Endodermal cell (in vitro differentiated cells): ENCODE results near the gene TMEM40. TPM values are rescaled to one million over a fixed set of nuclear protein-coding genes. Genes with fewer than 3 reads are reported as not detected.

Source experiments
- DNase-seq: peaks from one replicate; pipeline ENCODE4 v3.0.0-alpha.2; 2017
- H3K27ac ChIP-seq: 2 replicates; pipeline ENCODE4 v1.5.1; 2013; ENCODE audit warnings: mild to moderate bottlenecking, low read depth, low read length, moderate library complexity
- H3K27me3 ChIP-seq: 2 replicates; pipeline ENCODE4 v1.6.1; 2013; ENCODE audit warnings: mild to moderate bottlenecking, low read length, moderate library complexity; ENCODE audit not compliant: insufficient read depth, control insufficient read depth, poor library complexity, severe bottlenecking
- H3K36me3 ChIP-seq: 2 replicates; pipeline ENCODE4 v1.7.0; 2013; ENCODE audit warnings: mild to moderate bottlenecking, low read length, moderate library complexity; ENCODE audit not compliant: control insufficient read depth, insufficient read depth
- H3K4me1 ChIP-seq: one replicate; pipeline ENCODE4 v1.7.0; 2013; ENCODE audit warnings: low read length; ENCODE audit not compliant: control insufficient read depth, insufficient read depth
- H3K4me3 ChIP-seq: 2 replicates; pipeline ENCODE4 v1.5.1; 2013; ENCODE audit warnings: mild to moderate bottlenecking, low read length, moderate library complexity
- H3K9ac ChIP-seq: 2 replicates; pipeline ENCODE4 v1.6.1; 2013; ENCODE audit warnings: mild to moderate bottlenecking, low read length, moderate library complexity; ENCODE audit not compliant: poor library complexity, severe bottlenecking; ENCODE audit errors: extremely low read depth
- H3K9me3 ChIP-seq: 2 replicates; pipeline ENCODE4 v1.6.1; 2013; ENCODE audit warnings: mild to moderate bottlenecking, low read length, moderate library complexity; ENCODE audit not compliant: control insufficient read depth
- H3K27ac Mint-ChIP-seq: 2 replicates; pipeline ENCODE4 v1.8.0; 2020; ENCODE audit warnings: mixed read lengths
- H3K27me3 Mint-ChIP-seq: 2 replicates; pipeline ENCODE4 v1.8.0; 2021; ENCODE audit warnings: mild to moderate bottlenecking, mixed read lengths; ENCODE audit not compliant: insufficient read depth
- H3K36me3 Mint-ChIP-seq: 2 replicates; pipeline ENCODE4 v1.8.0; 2020; ENCODE audit warnings: low read depth, mixed read lengths
- H3K4me1 Mint-ChIP-seq: 2 replicates; pipeline ENCODE4 v1.8.0; 2020; ENCODE audit warnings: mixed read lengths
- H3K4me3 Mint-ChIP-seq: 2 replicates; pipeline ENCODE4 v1.8.0; 2020; ENCODE audit warnings: mild to moderate bottlenecking, moderate library complexity, mixed read lengths
- H3K9me3 Mint-ChIP-seq: 2 replicates; pipeline ENCODE4 v1.8.0; 2020; ENCODE audit warnings: mild to moderate bottlenecking, mixed read lengths
- WGBS, 2 experiments: methylation state at CpG; one replicate each; pipeline versions ENCODE4 v1.1.5 to v1.1.7; 2013; ENCODE audit warnings: missing lambda C conversion rate in 2 of 2, mixed read lengths in 1 of 2; ENCODE audit not compliant: insufficient coverage in 1 of 2, insufficient read length in 1 of 2; 5-methylcytosine and 5-hydroxymethylcytosine counted together
- total RNA-seq, 2 donors: library from RNA; stranded (reverse); fragmentation: NEBNext Ultra II Directional in 1 of 2; extraction: Animal tissue kit (Norgen Biotek cat#: 25700) in 1 of 2; gene quantifications; 2 replicates in 1 of 2; 3 replicates in 1 of 2; pipeline ENCODE4 v1.2.1, GENCODE V29; 2021
- TF ChIP-seq, protein P1 (sequence below): fragments of 200-600 bp; sonication (generic); conservative IDR thresholded peaks from 2 replicates; pipeline ENCODE4 v1.5.0; 2021; ENCODE audit warnings: antibody characterized with exemption, mild to moderate bottlenecking

The TMEM40 gene
- total RNA-seq, 2 donors from 2014 or later, result not detected

DNA sequence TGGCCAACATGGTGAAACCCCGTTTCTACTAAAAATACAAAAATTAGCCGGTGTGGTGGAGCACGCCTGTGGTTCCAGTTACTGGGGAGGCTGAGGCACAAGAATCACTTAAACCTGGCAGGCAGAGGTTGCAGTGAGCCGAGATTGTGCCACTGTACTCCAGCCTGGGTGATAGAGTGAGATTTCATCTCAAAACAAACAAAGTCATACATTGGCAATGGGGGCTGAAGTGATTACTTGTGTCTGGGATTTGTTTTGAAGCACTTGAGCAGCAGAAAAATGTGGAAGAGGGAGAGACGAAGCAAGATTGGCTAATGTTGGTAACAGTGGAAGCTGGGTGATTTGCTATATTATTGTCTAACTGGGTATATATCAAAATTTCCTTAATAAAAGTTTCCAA, 13.4 kb upstream of the TMEM40 start:
- Histone ChIP-seq H3K4me3 (no peak overlapping the region), H3K27ac (no peak overlapping the region), H3K9ac (no peak overlapping the region), H3K36me3 (no peaks in the 10 kb centered on the region), H3K9me3 (no peaks in the 10 kb centered on the region), H3K27me3 (no peaks in the 10 kb centered on the region), H3K4me1 (no peaks in the 10 kb centered on the region)
- no peaks in the 10 kb centered on the region for H3K9me3 Mint-ChIP-seq
- peaks cover 24% of the 10 kb centered on the region for H3K27me3 Mint-ChIP-seq
- H3K27ac Mint-ChIP-seq, result no peak overlapping the region
- TF ChIP-seq, protein P1, sequence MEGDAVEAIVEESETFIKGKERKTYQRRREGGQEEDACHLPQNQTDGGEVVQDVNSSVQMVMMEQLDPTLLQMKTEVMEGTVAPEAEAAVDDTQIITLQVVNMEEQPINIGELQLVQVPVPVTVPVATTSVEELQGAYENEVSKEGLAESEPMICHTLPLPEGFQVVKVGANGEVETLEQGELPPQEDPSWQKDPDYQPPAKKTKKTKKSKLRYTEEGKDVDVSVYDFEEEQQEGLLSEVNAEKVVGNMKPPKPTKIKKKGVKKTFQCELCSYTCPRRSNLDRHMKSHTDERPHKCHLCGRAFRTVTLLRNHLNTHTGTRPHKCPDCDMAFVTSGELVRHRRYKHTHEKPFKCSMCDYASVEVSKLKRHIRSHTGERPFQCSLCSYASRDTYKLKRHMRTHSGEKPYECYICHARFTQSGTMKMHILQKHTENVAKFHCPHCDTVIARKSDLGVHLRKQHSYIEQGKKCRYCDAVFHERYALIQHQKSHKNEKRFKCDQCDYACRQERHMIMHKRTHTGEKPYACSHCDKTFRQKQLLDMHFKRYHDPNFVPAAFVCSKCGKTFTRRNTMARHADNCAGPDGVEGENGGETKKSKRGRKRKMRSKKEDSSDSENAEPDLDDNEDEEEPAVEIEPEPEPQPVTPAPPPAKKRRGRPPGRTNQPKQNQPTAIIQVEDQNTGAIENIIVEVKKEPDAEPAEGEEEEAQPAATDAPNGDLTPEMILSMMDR, result no peak
- no peak for DNase-seq
- H3K4me3 Mint-ChIP-seq, result no peak overlapping the region
- 74 to 84% methylated on average over 5 of the region's 5 CpGs for WGBS, 2 experiments
- H3K4me1 Mint-ChIP-seq, result no peaks in the 10 kb centered on the region
- no peaks in the 10 kb centered on the region for H3K36me3 Mint-ChIP-seq

DNA sequence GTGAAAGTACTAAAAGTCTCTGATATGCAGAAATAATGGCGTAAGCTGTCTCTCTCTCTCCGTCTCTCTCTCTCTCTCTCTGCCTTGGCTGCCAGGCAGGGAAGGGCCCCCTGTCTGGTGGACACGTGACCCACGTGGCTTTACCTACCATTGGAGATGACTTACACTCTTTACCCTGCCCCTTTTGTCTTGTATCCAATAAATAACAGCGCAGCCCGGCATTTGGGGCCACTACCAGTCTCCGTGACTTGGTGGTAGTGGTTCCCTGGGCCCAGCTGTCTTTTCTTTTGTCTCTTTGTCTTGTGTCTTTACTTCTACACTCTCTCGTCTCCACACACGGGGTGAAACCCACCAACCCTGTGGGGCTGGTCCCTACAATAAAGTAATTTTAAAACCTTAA, 12.2 kb upstream of the TMEM40 start:
- H3K27ac Mint-ChIP-seq, result no peak overlapping the region
- peaks cover 27% of the 10 kb centered on the region for H3K27me3 Mint-ChIP-seq
- Histone ChIP-seq H3K9ac (no peak overlapping the region), H3K36me3 (no peaks in the 10 kb centered on the region), H3K4me1 (no peaks in the 10 kb centered on the region), H3K9me3 (no peaks in the 10 kb centered on the region), H3K27ac (no peak overlapping the region), H3K27me3 (no peaks in the 10 kb centered on the region), H3K4me3 (no peak overlapping the region)
- TF ChIP-seq, protein P1, result no peak
- no peaks in the 10 kb centered on the region for H3K9me3 Mint-ChIP-seq
- H3K36me3 Mint-ChIP-seq, result no peaks in the 10 kb centered on the region
- H3K4me1 Mint-ChIP-seq, result no peaks in the 10 kb centered on the region
- no peak for DNase-seq
- WGBS, 2 experiments, result 87 to 92% methylated on average over 3 to 9 of the region's 9 CpGs
- no peak overlapping the region for H3K4me3 Mint-ChIP-seq

DNA sequence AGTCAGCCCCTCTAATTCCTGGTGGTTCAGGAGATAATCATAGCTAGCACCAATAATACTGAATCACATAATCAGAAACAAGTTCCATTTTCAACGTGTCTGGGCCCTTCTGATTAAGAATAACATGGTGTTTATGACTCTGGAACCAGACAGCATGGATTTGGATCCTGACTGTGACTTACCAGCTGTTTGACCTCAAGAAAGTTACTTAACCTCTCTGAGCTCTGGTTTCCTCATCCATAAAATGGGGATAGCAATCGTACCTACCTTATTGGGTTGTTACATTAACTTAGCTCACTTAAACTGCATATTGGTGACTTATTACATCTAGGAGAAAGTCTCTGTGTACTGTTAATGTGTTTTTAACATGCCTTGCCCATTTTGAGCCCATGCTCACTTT, 10.7 kb upstream of the TMEM40 start:
- Mint-ChIP-seq H3K36me3 (no peaks in the 10 kb centered on the region), H3K9me3 (no peaks in the 10 kb centered on the region), H3K4me3 (no peak overlapping the region), H3K27me3 (peaks cover 24% of the 10 kb centered on the region), H3K4me1 (no peaks in the 10 kb centered on the region), H3K27ac (no peak overlapping the region)
- H3K4me3 ChIP-seq, result no peak overlapping the region
- DNase-seq, result no peak
- H3K4me1 ChIP-seq, result no peaks in the 10 kb centered on the region
- 73 to 91% methylated on average over 1 to 2 of the region's 2 CpGs for WGBS, 2 experiments
- TF ChIP-seq, protein P1, result no peak
- no peak overlapping the region for H3K9ac ChIP-seq
- H3K9me3 ChIP-seq, result no peaks in the 10 kb centered on the region
- no peaks in the 10 kb centered on the region for H3K36me3 ChIP-seq
- H3K27me3 ChIP-seq, result no peaks in the 10 kb centered on the region
- H3K27ac ChIP-seq, result no peak overlapping the region
